HEK293T (cell line): ENCODE data around the gene INPP5A.

Experiments
- CTCF ChIA-PET: fragments of 350-600 bp; formaldehyde crosslinking; extraction: SDS; loops from one replicate; lab custom pipeline; 2021; ENCODE audit warnings: antibody characterized with exemption, inconsistent platforms; lab: Yijun Ruan, JAX
- POLR2A ChIA-PET: fragments of 350-600 bp; formaldehyde crosslinking; extraction: SDS; loops from one replicate; lab custom pipeline; 2020; ENCODE audit warnings: antibody characterized with exemption, inconsistent platforms; lab: Yijun Ruan, JAX
- DNase-seq: peaks from one replicate; pipeline ENCODE4 v3.0.0; 2012; ENCODE audit warnings: mixed read lengths; ENCODE audit errors: extremely low spot score
- ARNT ChIP-seq: fragments of 450-650 bp; IDR thresholded peaks from 2 replicates; pipeline ENCODE4 v1.6.1; 2017; ENCODE audit warnings: mild to moderate bottlenecking
- BHLHE40 ChIP-seq: fragments of 450-650 bp; IDR thresholded peaks from 2 replicates; pipeline ENCODE4 v1.6.1; 2016; ENCODE audit warnings: mild to moderate bottlenecking, moderate library complexity, borderline replicate concordance
- CTBP1 ChIP-seq: fragments of 450-650 bp; IDR thresholded peaks from 2 replicates; pipeline ENCODE4 v1.6.1; 2016; ENCODE audit warnings: borderline replicate concordance
- ELF4 ChIP-seq: fragments of 450-650 bp; IDR thresholded peaks from 2 replicates; pipeline ENCODE4 v1.6.1; 2017; ENCODE audit warnings: antibody characterized with exemption
- FOXA1 ChIP-seq: fragments of 450-650 bp; IDR thresholded peaks from 2 replicates; pipeline ENCODE4 v1.6.1; 2016; ENCODE audit warnings: mild to moderate bottlenecking
- FOXK2 ChIP-seq: fragments of 450-650 bp; IDR thresholded peaks from 2 replicates; pipeline ENCODE4 v1.6.1; 2016; ENCODE audit warnings: mild to moderate bottlenecking
- FOXM1 ChIP-seq: fragments of 450-650 bp; IDR thresholded peaks from 2 replicates; pipeline ENCODE4 v1.6.1; 2017; ENCODE audit warnings: mild to moderate bottlenecking, borderline replicate concordance
- HDGF ChIP-seq: fragments of 450-650 bp; IDR thresholded peaks from 2 replicates; pipeline ENCODE4 v1.6.1; 2017; ENCODE audit warnings: antibody characterized with exemption, borderline replicate concordance
- L3MBTL2 ChIP-seq: fragments of 450-650 bp; conservative IDR thresholded peaks from 2 replicates; pipeline ENCODE4 v1.6.1; 2016; ENCODE audit warnings: mild to moderate bottlenecking
- LEF1 ChIP-seq: fragments of 450-650 bp; IDR thresholded peaks from 2 replicates; pipeline ENCODE4 v1.6.1; 2017; ENCODE audit warnings: mild to moderate bottlenecking, borderline replicate concordance
- NFRKB ChIP-seq: fragments of 450-650 bp; IDR thresholded peaks from 2 replicates; pipeline ENCODE4 v1.6.1; 2016; ENCODE audit warnings: mild to moderate bottlenecking, moderate library complexity
- PKNOX1 ChIP-seq: fragments of 450-650 bp; IDR thresholded peaks from 2 replicates; pipeline ENCODE4 v1.6.1; 2016
- SP1 ChIP-seq: fragments of 450-650 bp; IDR thresholded peaks from 2 replicates; pipeline ENCODE4 v1.6.1; 2017
- SUZ12 ChIP-seq: fragments of 450-650 bp; IDR thresholded peaks from 2 replicates; pipeline ENCODE4 v1.6.1; 2016; ENCODE audit warnings: mild to moderate bottlenecking
- TARDBP ChIP-seq: fragments of 450-650 bp; IDR thresholded peaks from 2 replicates; pipeline ENCODE4 v1.6.1; 2016
- ZNF384 ChIP-seq: fragments of 450-650 bp; IDR thresholded peaks from 2 replicates; pipeline ENCODE4 v1.6.1; 2016

Gene INPP5A

GRCh38 chr10:132753596-132753995 is 216.0 kb downstream of the INPP5A start:
- TF ChIP-seq L3MBTL2 = no peak
- no peak for TF ChIP-seq PKNOX1
- TF ChIP-seq FOXK2 = no peak
- no peak for TF ChIP-seq ZNF384
- no peak for TF ChIP-seq SP1
- no peak for TF ChIP-seq ELF4
- no peak for TF ChIP-seq SUZ12
- TF ChIP-seq CTBP1 = no peak
- no peak for TF ChIP-seq FOXA1
- TF ChIP-seq LEF1 = no peak
- no peak for TF ChIP-seq ARNT
- ChIA-PET CTCF (no interaction called here), POLR2A (no interaction called here)
- DNase-seq = no peak

DNA sequence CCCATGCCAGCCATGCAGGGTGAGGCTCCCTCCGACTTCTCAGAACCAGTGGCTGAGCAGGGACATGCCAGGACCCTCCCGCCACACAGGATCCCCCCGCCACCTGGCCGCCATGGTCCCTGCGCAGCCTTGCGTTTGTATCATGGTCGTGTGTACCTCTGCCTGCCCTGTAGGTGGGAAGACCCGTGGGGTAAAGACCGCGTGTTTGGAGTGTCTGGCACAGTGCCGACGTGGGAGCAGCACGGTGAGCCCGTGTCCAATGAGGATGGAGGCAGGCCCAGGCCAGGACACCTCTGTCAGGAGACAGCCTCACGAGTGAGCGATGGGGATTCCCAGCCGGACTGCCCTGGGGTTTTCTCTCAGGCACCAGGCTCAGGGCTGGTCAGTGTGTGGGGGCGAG is 216.5 kb downstream of the INPP5A start:
- ChIA-PET POLR2A (no interaction called here), CTCF (no interaction called here)
- no peak for DNase-seq
- TF ChIP-seq TARDBP = no peak
- no peak for TF ChIP-seq HDGF
- TF ChIP-seq LEF1 = no peak
- no peak for TF ChIP-seq FOXA1
- TF ChIP-seq L3MBTL2 = no peak
- TF ChIP-seq PKNOX1 = no peak
- no peak for TF ChIP-seq SP1
- TF ChIP-seq SUZ12 = no peak
- no peak for TF ChIP-seq FOXK2
- no peak for TF ChIP-seq ELF4
- TF ChIP-seq FOXM1 = no peak

DNA sequence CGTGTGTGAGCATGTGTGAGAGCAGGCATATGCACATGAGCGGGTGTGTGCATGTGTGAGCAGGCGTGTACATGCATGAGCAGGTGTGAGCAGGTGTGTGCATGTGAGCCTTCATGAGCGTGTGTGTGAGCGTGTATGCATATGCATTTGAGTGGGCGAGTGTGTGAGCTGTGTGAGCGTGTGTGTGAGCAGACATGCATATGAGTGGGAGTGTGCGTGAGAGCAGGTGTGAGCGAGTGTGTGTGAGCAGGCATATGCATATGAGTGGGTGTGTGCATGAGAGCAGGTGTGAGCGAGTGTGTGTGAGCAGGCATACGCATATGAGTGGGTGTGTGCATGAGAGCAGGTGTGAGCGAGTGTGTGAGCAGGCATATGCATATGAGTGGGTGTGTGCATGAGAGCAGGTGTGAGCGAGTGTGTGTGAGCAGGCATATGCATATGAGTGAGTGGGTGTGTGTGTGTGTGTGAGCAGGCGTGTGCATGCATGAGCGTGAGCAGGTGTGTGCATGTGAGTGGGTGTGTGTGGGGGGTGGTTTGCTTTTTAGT is 217.7 kb downstream of the INPP5A start:
- ChIA-PET POLR2A (no interaction called here), CTCF (no interaction called here)
- TF ChIP-seq BHLHE40 = no peak
- no peak for TF ChIP-seq ZNF384
- no peak for TF ChIP-seq L3MBTL2
- no peak for TF ChIP-seq NFRKB
- no peak for TF ChIP-seq SP1
- TF ChIP-seq LEF1 = no peak
- no peak for TF ChIP-seq ARNT
- no peak for TF ChIP-seq HDGF
- TF ChIP-seq ELF4 = no peak
- TF ChIP-seq FOXK2 = no peak
- TF ChIP-seq FOXA1 = no peak
- TF ChIP-seq FOXM1 = no peak
- TF ChIP-seq SUZ12 = no peak
- TF ChIP-seq PKNOX1 = no peak
- no peak for TF ChIP-seq CTBP1
- no peak for TF ChIP-seq TARDBP
- no peak for DNase-seq

DNA sequence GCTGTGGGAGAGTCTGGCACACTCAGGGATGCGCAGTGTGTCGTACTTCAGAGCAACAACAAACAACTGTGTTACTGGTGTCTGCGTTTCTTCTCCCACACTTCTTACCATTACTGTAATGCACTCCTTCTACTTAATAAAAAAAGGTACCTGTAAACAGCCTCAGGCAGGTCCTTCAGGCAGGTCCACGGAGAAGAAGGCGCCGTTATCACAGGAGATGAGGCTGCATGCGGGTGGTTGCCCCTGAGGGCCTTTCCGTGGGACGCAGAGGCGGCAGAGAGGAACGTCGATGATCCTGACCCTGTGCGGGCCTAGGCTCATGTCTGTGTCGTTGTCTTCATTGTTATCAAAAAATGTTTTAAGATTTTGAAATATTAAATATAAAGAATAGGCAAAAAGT is 219.0 kb downstream of the INPP5A start:
- no peak for TF ChIP-seq FOXA1
- TF ChIP-seq CTBP1 = no peak
- no peak for TF ChIP-seq L3MBTL2
- TF ChIP-seq SUZ12 = no peak
- no peak for TF ChIP-seq ARNT
- no peak for TF ChIP-seq LEF1
- no peak for TF ChIP-seq SP1
- TF ChIP-seq FOXM1 = no peak
- no peak for TF ChIP-seq NFRKB
- no peak for TF ChIP-seq PKNOX1
- no peak for TF ChIP-seq TARDBP
- TF ChIP-seq FOXK2 = no peak
- TF ChIP-seq BHLHE40 = no peak
- POLR2A ChIA-PET = no interaction called here
- CTCF ChIA-PET = no interaction called here
- DNase-seq = no peak

GRCh38 chr10:132757171-132757570 is 219.6 kb downstream of the INPP5A start:
- ChIA-PET POLR2A (no interaction called here), CTCF (no interaction called here)
- no peak for TF ChIP-seq NFRKB
- no peak for TF ChIP-seq FOXA1
- no peak for TF ChIP-seq TARDBP
- no peak for TF ChIP-seq FOXM1
- TF ChIP-seq L3MBTL2 = no peak
- TF ChIP-seq LEF1 = no peak
- no peak for TF ChIP-seq ELF4
- TF ChIP-seq CTBP1 = no peak
- no peak for TF ChIP-seq BHLHE40
- no peak for TF ChIP-seq SUZ12
- no peak for TF ChIP-seq ARNT
- no peak for TF ChIP-seq FOXK2
- no peak for DNase-seq

DNA sequence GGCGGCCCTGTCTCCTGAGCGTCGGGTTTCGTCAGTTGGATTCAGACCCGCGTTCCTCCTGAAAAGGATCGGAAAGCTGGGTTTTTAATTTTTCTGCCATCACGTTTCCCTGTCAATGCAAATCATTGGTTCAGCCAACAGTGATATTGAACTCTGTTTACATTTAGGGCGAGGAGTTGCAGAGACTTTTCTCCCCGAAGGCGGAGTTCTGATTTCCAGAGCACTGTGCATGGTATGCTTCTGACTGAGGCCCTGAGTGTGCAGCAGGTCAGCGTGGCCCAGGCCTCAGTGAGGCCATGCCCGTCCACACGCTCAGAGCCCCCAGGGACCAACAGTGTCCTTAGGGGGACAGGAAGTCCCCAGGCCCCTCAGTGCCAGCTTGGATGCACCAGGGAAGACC is 221.3 kb downstream of the INPP5A start:
- POLR2A ChIA-PET = no interaction called here
- TF ChIP-seq PKNOX1 (no peak), TARDBP (no peak), SP1 (no peak), ZNF384 (no peak), FOXA1 (no peak), LEF1 (no peak), NFRKB (no peak), ELF4 (no peak), FOXK2 (no peak), SUZ12 (no peak), CTBP1 (no peak), BHLHE40 (no peak), L3MBTL2 (no peak), ARNT (no peak), FOXM1 (no peak), HDGF (no peak)
- no peak for DNase-seq
- CTCF ChIA-PET = no interaction called here
